H9 (cell line): Measurements from ENCODE around the gene ITM2C. TPM values are rescaled to one million over a fixed set of nuclear protein-coding genes. Genes with fewer than 3 reads are reported as not detected.

Experiments
- DNase-seq: peaks from one replicate; pipeline ENCODE4 v3.0.0-alpha.2; 2017
- H2AFZ ChIP-seq: one replicate; pipeline ENCODE4 v1.6.1; 2013; ENCODE audit warnings: mild to moderate bottlenecking, low read length, control low read depth, moderate library complexity
- H2AK5ac ChIP-seq: 2 replicates; pipeline ENCODE4 v1.6.1; 2013; ENCODE audit warnings: low read length, control low read depth, mixed read lengths; ENCODE audit not compliant: insufficient read length
- H2BK120ac ChIP-seq: one replicate; pipeline ENCODE4 v1.6.1; 2013; ENCODE audit warnings: low read depth, mild to moderate bottlenecking, low read length, control low read depth, inconsistent platforms; ENCODE audit not compliant: poor library complexity, severe bottlenecking
- H2BK12ac ChIP-seq: 2 replicates; pipeline ENCODE4 v1.6.1; 2013; ENCODE audit warnings: low read length, control low read depth, mixed read lengths, low read depth; ENCODE audit not compliant: insufficient read length
- H2BK15ac ChIP-seq: 2 replicates; pipeline ENCODE4 v1.6.1; 2013; ENCODE audit warnings: low read depth, low read length, control low read depth
- H2BK20ac ChIP-seq: one replicate; pipeline ENCODE4 v1.6.1; 2013; ENCODE audit warnings: low read depth, mild to moderate bottlenecking, low read length, control low read depth, inconsistent platforms; ENCODE audit not compliant: poor library complexity, severe bottlenecking
- H2BK5ac ChIP-seq: 2 replicates; pipeline ENCODE4 v1.6.1; 2013; ENCODE audit warnings: low read length, control low read depth, mixed read lengths; ENCODE audit not compliant: insufficient read length
- H3K14ac ChIP-seq: 2 replicates; pipeline ENCODE4 v1.6.1; 2013; ENCODE audit warnings: low read length, control low read depth; ENCODE audit not compliant: insufficient read depth
- H3K18ac ChIP-seq: 2 replicates; pipeline ENCODE4 v1.6.1; 2013; ENCODE audit warnings: low read depth, mild to moderate bottlenecking, mixed read lengths, low read length, control low read depth; ENCODE audit not compliant: insufficient read length
- H3K23ac ChIP-seq: 2 replicates; pipeline ENCODE4 v1.6.1; 2013; ENCODE audit warnings: low read length, control low read depth, mixed read lengths, low read depth; ENCODE audit not compliant: insufficient read length
- H3K23me2 ChIP-seq: 2 replicates; pipeline ENCODE4 v1.6.1; 2013; ENCODE audit warnings: low read depth, mild to moderate bottlenecking, mixed read lengths, low read length, control low read depth; ENCODE audit not compliant: insufficient read length, poor library complexity, severe bottlenecking
- H3K27ac ChIP-seq: 2 replicates; pipeline ENCODE4 v1.5.1; 2013; ENCODE audit warnings: low read length, control low read depth, mixed read lengths, low read depth; ENCODE audit not compliant: insufficient read length
- H3K27me3 ChIP-seq: 2 replicates; pipeline ENCODE4 v1.6.1; 2013; ENCODE audit warnings: low read length, control low read depth, inconsistent platforms; ENCODE audit not compliant: insufficient read depth
- H3K4ac ChIP-seq: 2 replicates; pipeline ENCODE4 v1.6.1; 2013; ENCODE audit warnings: low read depth, mild to moderate bottlenecking, control low read depth, inconsistent platforms, low read length, moderate library complexity
- H3K4me1 ChIP-seq: 2 replicates; pipeline ENCODE4 v1.6.1; 2013; ENCODE audit warnings: low read length, control low read depth, inconsistent platforms; ENCODE audit not compliant: insufficient read depth
- H3K4me2 ChIP-seq: 2 replicates; pipeline ENCODE4 v1.6.1; 2013; ENCODE audit warnings: low read length, control low read depth, mixed read lengths; ENCODE audit not compliant: insufficient read length, insufficient read depth
- H3K56ac ChIP-seq: 2 replicates; pipeline ENCODE4 v1.6.1; 2013; ENCODE audit warnings: low read depth, mild to moderate bottlenecking, mixed read lengths, low read length, control low read depth; ENCODE audit not compliant: insufficient read length
- H3K79me1 ChIP-seq: 2 replicates; pipeline ENCODE4 v1.6.1; 2013; ENCODE audit warnings: low read depth, mild to moderate bottlenecking, moderate library complexity, low read length, control low read depth, inconsistent platforms; ENCODE audit not compliant: insufficient read depth, poor library complexity, severe bottlenecking
- H3K79me2 ChIP-seq: 2 replicates; pipeline ENCODE4 v1.6.1; 2013; ENCODE audit warnings: low read length, control low read depth, inconsistent platforms; ENCODE audit not compliant: insufficient read depth
- H3K9ac ChIP-seq: 2 replicates; pipeline ENCODE4 v1.6.1; 2013; ENCODE audit warnings: low read length, control low read depth, mixed read lengths; ENCODE audit not compliant: insufficient read length; ENCODE audit errors: extremely low read depth
- H3K9me3 ChIP-seq: one replicate; pipeline ENCODE4 v1.6.1; 2013; ENCODE audit warnings: low read depth, low read length, inconsistent platforms; ENCODE audit not compliant: control insufficient read depth
- H3T11ph ChIP-seq: one replicate; pipeline ENCODE4 v1.6.1; 2013; ENCODE audit warnings: mild to moderate bottlenecking, low read length, control low read depth, inconsistent platforms
- H4K20me1 ChIP-seq: one replicate; pipeline ENCODE4 v1.6.1; 2013; ENCODE audit not compliant: control insufficient read depth, insufficient read length, insufficient read depth
- H4K5ac ChIP-seq: 2 replicates; pipeline ENCODE4 v1.6.1; 2013; ENCODE audit warnings: low read depth, mild to moderate bottlenecking, mixed read lengths, low read length, control low read depth; ENCODE audit not compliant: insufficient read length
- H4K8ac ChIP-seq: replicated peaks from 2 replicates; pipeline ENCODE4 v1.6.1; 2013; ENCODE audit warnings: low read length, control low read depth, mixed read lengths, low read depth; ENCODE audit not compliant: insufficient read length
- H4K91ac ChIP-seq: 2 replicates; pipeline ENCODE4 v1.6.1; 2013; ENCODE audit warnings: low read depth, mild to moderate bottlenecking, moderate library complexity, mixed read lengths, low read length, control low read depth; ENCODE audit not compliant: insufficient read length
- H3K27ac Mint-ChIP-seq, 3 experiments: 2 replicates in 2 of 3; 3 replicates in 1 of 3; pipeline ENCODE4 v1.8.0; 2020 to 2021; ENCODE audit warnings: mixed read lengths in 3 of 3, mild to moderate bottlenecking in 1 of 3, moderate library complexity in 1 of 3
- H3K27me3 Mint-ChIP-seq: 2 replicates; pipeline ENCODE4 v1.8.0; 2021; ENCODE audit warnings: low read depth, mild to moderate bottlenecking, moderate library complexity, mixed read lengths
- H3K36me3 Mint-ChIP-seq, 3 experiments: 2 replicates in 2 of 3; 3 replicates in 1 of 3; pipeline ENCODE4 v1.8.0; 2020 to 2021; ENCODE audit warnings: low read depth in 3 of 3, mixed read lengths in 3 of 3; ENCODE audit not compliant: insufficient read depth in 1 of 3
- H3K4me1 Mint-ChIP-seq, 2 experiments: 2 replicates each; pipeline ENCODE4 v1.8.0; 2020; ENCODE audit warnings: mixed read lengths in 2 of 2
- H3K4me3 Mint-ChIP-seq, 2 experiments: 2 replicates in 1 of 2; 3 replicates in 1 of 2; pipeline ENCODE4 v1.8.0; 2020 to 2021; ENCODE audit warnings: mild to moderate bottlenecking in 2 of 2, mixed read lengths in 2 of 2, moderate library complexity in 1 of 2
- H3K9me3 Mint-ChIP-seq, 2 experiments: 2 replicates in 1 of 2; 3 replicates in 1 of 2; pipeline ENCODE4 v1.8.0; 2020; ENCODE audit warnings: mild to moderate bottlenecking in 2 of 2, mixed read lengths in 2 of 2, moderate library complexity in 1 of 2
- CTCF ChIP-seq: fragments of 200-600 bp; sonication (generic); conservative IDR thresholded peaks from 3 replicates; pipeline ENCODE4 v1.8.0; 2021; ENCODE audit warnings: antibody characterized with exemption, mild to moderate bottlenecking
- WGBS: extraction: QIAGEN DNeasy Blood & Tissue Kit; methylation state at CpG from one replicate; pipeline ENCODE4 v1.1.7; 2013; ENCODE audit warnings: missing lambda C conversion rate, low lambda C conversion rate, mixed read lengths; ENCODE audit not compliant: insufficient read length; ENCODE audit errors: extremely low coverage; 5-methylcytosine and 5-hydroxymethylcytosine counted together
- total RNA-seq: library from RNA; stranded (reverse); gene quantifications from 2 replicates; pipeline ENCODE4 v1.2.1, GENCODE V29; 2021

ITM2C gene
- total RNA-seq, 1 experiment from 2014 or later = 297 TPM

- H2BK20ac ChIP-seq = no peak overlapping the region
- no peak overlapping the region for H3K4ac ChIP-seq
- no peak overlapping the region for H4K91ac ChIP-seq
- H3K27ac Mint-ChIP-seq = no peak overlapping the region; a peak in 2 of 7 replicates
- no peaks in the 10 kb centered on the region for H3K9me3 ChIP-seq
- no peak overlapping the region for H2BK5ac ChIP-seq
- no peak overlapping the region for H2BK120ac ChIP-seq
- H3K9me3 Mint-ChIP-seq = peaks cover 0 to 2% of the 10 kb centered on the region in 2 experiments; a peak in 1 of 5 replicates
- DNase-seq = no peak
- H3T11ph ChIP-seq = no peak overlapping the region
- H2BK15ac ChIP-seq = no peak overlapping the region
- peaks cover 6% of the 10 kb centered on the region; the same call in 1 of the 2 replicates for H3K4me1 ChIP-seq
- H3K4me1 Mint-ChIP-seq = peaks cover 41 to 47% of the 10 kb centered on the region in 2 experiments
- H3K36me3 Mint-ChIP-seq = peaks cover 41 to 63% (median 57%) of the 10 kb centered on the region in 3 experiments
- H3K27ac ChIP-seq = no peak overlapping the region
- no CpG with 5 or more reads among the region's 13 CpGs for WGBS
- no peak overlapping the region for H4K5ac ChIP-seq
- H3K4me3 Mint-ChIP-seq = no peak overlapping the region
- no peak overlapping the region for H4K8ac ChIP-seq
- no peak for TF ChIP-seq CTCF
- H3K4me2 ChIP-seq = no peak overlapping the region
- H3K14ac ChIP-seq = no peak overlapping the region; the same call in 1 of the 2 replicates
- no peaks in the 10 kb centered on the region for H3K23me2 ChIP-seq
- no peaks in the 10 kb centered on the region for H3K79me1 ChIP-seq
- H4K20me1 ChIP-seq = no peaks in the 10 kb centered on the region
- H2AK5ac ChIP-seq = no peak overlapping the region
- H3K18ac ChIP-seq = no peak overlapping the region
- peaks cover 31% of the 10 kb centered on the region for H3K79me2 ChIP-seq
- H3K23ac ChIP-seq = no peak overlapping the region
- no peak overlapping the region for H3K9ac ChIP-seq
- H2AFZ ChIP-seq = no peak overlapping the region
- H3K27me3 Mint-ChIP-seq = no peaks in the 10 kb centered on the region
- no peak overlapping the region for H2BK12ac ChIP-seq
- no peak overlapping the region for H3K56ac ChIP-seq
- H3K27me3 ChIP-seq = no peaks in the 10 kb centered on the region
These were observed 9.1 kb downstream of the ITM2C start for GRCh38 chr2:230873661-230874401.
